ENCODE measurements around the gene SURF6. TPM values are rescaled to one million over a fixed set of nuclear protein-coding genes. Genes with fewer than 3 reads are reported as not detected.
"Not testable (repeated sequence)": the region's sequence is repeated elsewhere in the genome, so short reads cannot be mapped to it uniquely, and the experiment has no call there.

SURF6 gene
- total RNA-seq, 2 donors from 2014 or later: 20.8 to 37.9 TPM

DNA sequence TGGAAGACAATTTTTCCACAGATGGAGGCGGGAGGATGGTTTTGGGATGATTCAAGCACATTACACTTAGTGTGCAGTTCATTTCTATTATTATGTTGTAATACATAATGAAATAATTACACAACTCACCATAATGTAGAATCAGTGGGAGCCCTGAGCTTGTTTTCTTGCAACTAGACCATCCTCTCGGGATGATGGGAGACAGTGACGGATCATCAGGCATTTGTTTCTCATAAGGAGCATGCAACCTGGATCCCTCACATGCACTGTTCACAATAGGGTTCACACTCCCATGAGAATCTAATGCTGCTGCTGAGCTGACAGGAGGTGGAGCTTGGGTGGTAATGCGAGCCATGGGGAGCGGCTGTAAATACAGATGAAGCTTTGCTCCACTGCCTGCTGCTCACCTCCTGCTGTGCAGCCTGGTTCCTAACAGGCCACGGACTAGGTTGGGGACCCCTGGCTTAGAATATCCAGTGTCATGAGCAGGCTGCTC lies 41.8 kb upstream of the SURF6 start:
- no peaks in the 10 kb centered on the region for H3K27me3 ChIP-seq
- intact Hi-C loops (cut with DNase I): no loop called here
- DNase-seq (peak in 1 of 4 donors; percentile 45), ATAC-seq (no peak)
- TF ChIP-seq, protein P1, sequence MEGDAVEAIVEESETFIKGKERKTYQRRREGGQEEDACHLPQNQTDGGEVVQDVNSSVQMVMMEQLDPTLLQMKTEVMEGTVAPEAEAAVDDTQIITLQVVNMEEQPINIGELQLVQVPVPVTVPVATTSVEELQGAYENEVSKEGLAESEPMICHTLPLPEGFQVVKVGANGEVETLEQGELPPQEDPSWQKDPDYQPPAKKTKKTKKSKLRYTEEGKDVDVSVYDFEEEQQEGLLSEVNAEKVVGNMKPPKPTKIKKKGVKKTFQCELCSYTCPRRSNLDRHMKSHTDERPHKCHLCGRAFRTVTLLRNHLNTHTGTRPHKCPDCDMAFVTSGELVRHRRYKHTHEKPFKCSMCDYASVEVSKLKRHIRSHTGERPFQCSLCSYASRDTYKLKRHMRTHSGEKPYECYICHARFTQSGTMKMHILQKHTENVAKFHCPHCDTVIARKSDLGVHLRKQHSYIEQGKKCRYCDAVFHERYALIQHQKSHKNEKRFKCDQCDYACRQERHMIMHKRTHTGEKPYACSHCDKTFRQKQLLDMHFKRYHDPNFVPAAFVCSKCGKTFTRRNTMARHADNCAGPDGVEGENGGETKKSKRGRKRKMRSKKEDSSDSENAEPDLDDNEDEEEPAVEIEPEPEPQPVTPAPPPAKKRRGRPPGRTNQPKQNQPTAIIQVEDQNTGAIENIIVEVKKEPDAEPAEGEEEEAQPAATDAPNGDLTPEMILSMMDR (IDR thresholded peaks at IDR 0.05): no peak
- no peak for TF ChIP-seq POLR2A (IDR thresholded peaks at IDR 0.05)
- peaks cover 29% of the 10 kb centered on the region for H3K4me1 ChIP-seq
- H3K27ac ChIP-seq: no peak overlapping the region
- whole genome bisulfite sequencing, 2 donors: 59 to 62% methylated on average over 6 of the region's 6 CpGs
- no peak overlapping the region for H3K4me3 ChIP-seq
- no peaks in the 10 kb centered on the region for H3K36me3 ChIP-seq (replicated peaks in 1 of 2; ENCODE audit: insufficient read depth in 1 of 2, low read depth in 2 of 2)
- no peaks in the 10 kb centered on the region for H3K9me3 ChIP-seq

DNA sequence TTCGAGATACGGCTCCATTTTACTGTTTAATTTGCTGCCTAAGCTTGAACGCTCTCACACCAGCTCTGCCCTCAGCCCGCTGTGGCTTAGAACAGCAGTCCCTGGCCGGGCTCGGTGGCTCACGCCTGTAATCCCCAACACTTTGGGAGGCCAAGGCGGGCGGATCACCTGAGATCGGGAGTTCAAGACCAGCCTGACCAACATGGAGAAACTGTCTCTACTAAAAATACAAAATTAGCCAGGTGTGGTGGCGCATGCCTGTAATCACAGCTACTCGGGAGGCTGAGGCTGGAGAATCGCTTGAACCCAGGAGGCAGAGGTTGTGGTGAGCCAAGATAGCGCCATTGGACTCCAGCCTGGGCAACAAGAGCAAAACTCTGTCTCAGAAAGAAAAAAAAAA lies 41.3 kb upstream of the SURF6 start:
- DNase-seq; H3K27ac ChIP-seq; intact Hi-C loops (cut with DNase I); ATAC-seq; H3K4me3 ChIP-seq; H3K36me3 ChIP-seq (replicated peaks in 1 of 2; ENCODE audit: insufficient read depth in 1 of 2, low read depth in 2 of 2); H3K27me3 ChIP-seq; H3K9me3 ChIP-seq: not testable (repeated sequence)
- peaks cover 34% of the 10 kb centered on the region for H3K4me1 ChIP-seq
- WGBS, 2 donors: 77 to 82% methylated on average over 14 of the region's 14 CpGs

DNA sequence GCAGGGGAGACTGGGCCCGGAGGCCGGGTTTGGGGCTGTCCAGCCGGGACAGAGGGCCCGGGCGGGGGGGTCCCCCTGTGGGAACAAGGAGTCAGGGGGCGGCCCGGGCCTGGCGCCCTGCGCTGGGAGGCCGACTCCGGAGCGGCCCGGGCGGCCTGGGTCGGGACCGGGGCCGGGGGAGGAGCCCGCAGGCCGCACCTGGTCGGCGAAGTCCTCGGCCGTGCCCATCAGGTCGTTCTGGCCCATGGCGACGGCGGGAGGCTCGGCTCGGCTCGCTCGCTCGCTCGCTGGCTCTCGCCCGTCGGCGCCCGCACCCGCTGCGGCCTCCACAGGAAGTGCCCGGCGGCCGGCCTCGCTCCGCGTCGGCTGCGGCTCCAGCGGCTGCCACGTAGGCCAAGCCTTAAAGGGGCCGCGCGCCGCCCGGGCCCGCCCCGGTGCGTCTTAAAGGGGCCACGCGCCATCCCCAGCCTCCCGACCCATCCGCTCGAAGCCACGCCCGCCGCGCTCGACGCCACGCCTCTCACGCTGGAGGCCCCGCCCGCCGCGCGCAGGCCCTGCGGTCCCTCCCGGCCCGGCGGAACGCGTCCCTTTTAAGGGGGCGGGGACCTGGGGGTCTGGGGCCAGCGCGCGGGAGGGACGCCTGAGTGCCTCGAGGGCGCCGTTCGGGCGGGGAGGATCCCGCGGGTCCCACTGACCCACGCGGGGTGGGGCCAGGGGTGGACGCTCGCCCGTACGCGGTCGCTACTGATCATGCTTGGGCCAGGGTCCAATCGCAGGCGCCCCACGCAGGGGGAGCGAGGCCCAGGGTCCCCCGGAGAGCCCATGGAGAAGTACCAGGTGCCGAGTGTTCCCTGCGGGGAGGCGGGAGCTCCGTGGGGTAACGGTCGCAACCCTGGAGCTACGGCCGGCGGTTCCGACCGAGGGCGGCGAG lies 40.0 kb upstream of the SURF6 start, which contains the start of the genes STKLD1 and SURF4:
Gene STKLD1, plus strand, starts transcription at position 643 of the 931 bp plus-strand sequence. Its CDS starts 108 bp downstream, at position 751.
Gene SURF4, minus strand, starts transcription at position 337 of the 931 bp plus-strand sequence. Its CDS starts 91 bp downstream, at position 246.
- peaks cover 47% of the 10 kb centered on the region for H3K4me1 ChIP-seq
- 0 to 3% methylated on average over 14 to 117 of the region's 120 CpGs for WGBS, 2 donors
- H3K36me3 ChIP-seq (replicated peaks in 1 of 2; ENCODE audit: insufficient read depth in 1 of 2, low read depth in 2 of 2): no peaks in the 10 kb centered on the region
- H3K9me3 ChIP-seq: no peaks in the 10 kb centered on the region
- DNase-seq (peak; percentile 97 to 98 (median 97)), ATAC-seq (peak; percentile 95)
- H3K27ac ChIP-seq: peak within 1 kb of the TSS; percentile 90 to 98 (median 98)
- intact Hi-C loops (cut with DNase I): no loop called here
- no peaks in the 10 kb centered on the region for H3K27me3 ChIP-seq
- H3K4me3 ChIP-seq: peak within 1 kb of the TSS; percentile 82 to 87
- TF ChIP-seq, protein P1 (IDR thresholded peaks at IDR 0.05): peak in 2 of 7 experiments; percentile 45 to 48
- peak; percentile 55 to 96 (median 73) for TF ChIP-seq POLR2A (IDR thresholded peaks at IDR 0.05)

DNA sequence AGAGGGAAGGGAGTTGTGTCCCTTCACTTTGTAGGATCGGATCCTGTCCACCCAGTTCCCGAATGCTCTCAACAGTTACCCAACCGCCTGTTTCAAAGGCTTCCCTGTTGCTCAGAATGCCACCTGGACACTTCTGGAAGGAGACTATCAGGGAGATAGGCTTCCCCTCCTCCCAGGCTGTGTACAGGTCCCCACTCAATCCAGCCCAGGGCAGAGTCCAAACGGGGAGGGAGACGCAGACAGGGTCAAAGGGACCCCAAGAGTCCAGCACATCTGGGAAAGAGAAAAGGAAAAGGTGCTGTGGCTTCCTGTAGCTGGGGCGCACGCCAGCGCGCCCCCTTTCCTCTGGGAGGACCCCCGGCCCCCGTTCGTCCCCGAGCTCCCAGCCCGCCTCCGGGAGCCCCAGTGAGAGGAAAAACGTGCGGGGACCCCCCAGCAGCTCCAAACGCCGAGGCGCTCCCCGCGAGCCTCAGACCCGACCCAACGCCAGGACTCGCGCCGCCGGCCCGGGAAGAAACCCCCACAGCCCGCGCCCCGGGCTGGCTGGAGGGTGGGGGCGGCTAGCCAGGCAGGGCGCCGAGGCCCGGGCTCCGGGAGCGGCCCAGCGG lies 39.2 kb upstream of the SURF6 start:
- ATAC-seq: peak; percentile 27
- Histone ChIP-seq H3K27me3 (no peaks in the 10 kb centered on the region), H3K4me1 (peaks cover 54% of the 10 kb centered on the region), H3K4me3 (peak overlapping the region; percentile 77 to 87), H3K9me3 (no peaks in the 10 kb centered on the region), H3K36me3 (replicated peaks in 1 of 2; ENCODE audit: insufficient read depth in 1 of 2, low read depth in 2 of 2) (no peaks in the 10 kb centered on the region), H3K27ac (peak overlapping the region; percentile 90 to 98 (median 98))
- WGBS, 2 donors: 1% methylated on average over 5 to 39 of the region's 39 CpGs
- DNase-seq: peak; percentile 50 to 68 (median 58)
- intact Hi-C loops (cut with DNase I): no loop called here
- TF ChIP-seq POLR2A (IDR thresholded peaks at IDR 0.05): peak in 2 of 3 donors; percentile 52 to 58
- TF ChIP-seq, protein P1 (IDR thresholded peaks at IDR 0.05): no peak

Measured in body of pancreas (tissue), 4 donors.